ENCODE measurements around the gene TTC12.

DNA sequence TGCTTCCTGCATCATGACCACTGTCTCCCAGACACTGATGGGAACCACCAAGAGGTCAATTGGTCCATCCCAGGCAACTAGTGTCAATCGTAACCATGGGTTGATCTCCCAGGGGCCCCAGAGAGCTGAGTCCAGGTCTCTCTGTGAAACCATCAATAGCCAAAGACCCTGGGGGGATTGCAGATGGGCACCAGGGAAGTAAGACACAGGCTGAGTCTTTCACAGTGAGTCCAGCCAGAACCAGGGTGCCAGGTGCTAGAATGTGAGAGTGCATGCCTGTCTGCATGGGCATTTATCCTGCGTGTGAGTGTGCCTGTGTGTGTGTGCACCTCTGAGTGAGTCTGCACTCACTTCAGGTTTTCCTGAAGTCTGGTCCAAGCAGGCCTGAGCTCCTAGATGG is 45.3 kb upstream of the TTC12 start:
- no peak for TF ChIP-seq POLR2A (IDR thresholded peaks at IDR 0.05; ENCODE audit: low read depth, low read length)
- TF ChIP-seq POLR2AphosphoS5 (IDR thresholded peaks at IDR 0.05; ENCODE audit: low read depth, low read length): no peak

Measured in GM12892 (cell line).